ENCODE measurements around the gene MAP10. TPM values are rescaled to one million over a fixed set of nuclear protein-coding genes. Genes with fewer than 3 reads are reported as not detected.

MAP10 gene
- total and polyA plus RNA-seq, 2 experiments from 2014 or later, result 2.9 to 3.3 TPM

GRCh38 chr1:232844791-232845190 lies 39.6 kb downstream of the MAP10 start:
- H3K27me3 Mint-ChIP-seq (ENCODE audit: insufficient read depth, low read depth, poor library complexity), result peaks cover 1% of the 10 kb centered on the region
- Histone ChIP-seq H3K9me2 (ENCODE audit: insufficient read depth) (no peaks in the 10 kb centered on the region), H3K36me3 (ENCODE audit: insufficient read depth) (no peaks in the 10 kb centered on the region), H2AFZ (no peak overlapping the region), H4K20me1 (replicated peaks; ENCODE audit: insufficient read depth) (no peaks in the 10 kb centered on the region), H3K27me3 (ENCODE audit: insufficient read depth) (no peaks in the 10 kb centered on the region), H3K4me1 (ENCODE audit: insufficient read depth) (no peaks in the 10 kb centered on the region), H3K79me2 (replicated peaks; ENCODE audit: insufficient read depth) (no peaks in the 10 kb centered on the region), H3K27ac (ENCODE audit: low read depth) (no peak overlapping the region), H3K4me3 (no peak overlapping the region), H3F3A (replicated peaks; ENCODE audit: low read depth) (no peaks in the 10 kb centered on the region), H3K4me2 (no peak overlapping the region)
- H3K36me3 Mint-ChIP-seq (ENCODE audit: low read depth), result peaks cover 4% of the 10 kb centered on the region; the same call in 1 of the 3 replicates
- DNase-seq (ENCODE audit: low spot score) (no peak), ATAC-seq (no peak)
- H3K9me3 Mint-ChIP-seq, result peaks cover 20% of the 10 kb centered on the region
- H3K4me3 Mint-ChIP-seq, result no peak overlapping the region
- 0 out of 3 replicates have a peak, but pooled peaks cover 2% of the 10 kb centered on the region for H3K4me1 Mint-ChIP-seq
- no peak overlapping the region for H3K27ac Mint-ChIP-seq
- TF ChIP-seq ZNF331 (CRISPR knock-in tag; IDR thresholded peaks at IDR 0.05; ENCODE audit: low read depth) (no peak), JUNB (IDR thresholded peaks at IDR 0.05; ENCODE audit: unreplicated experiment) (no peak), NANOG (IDR thresholded peaks at IDR 0.05; ENCODE audit: borderline replicate concordance) (no peak), POLR2AphosphoS5 (IDR thresholded peaks at IDR 0.05; ENCODE audit: low read depth) (no peak), EZH2phosphoT487 (IDR thresholded peaks at IDR 0.05; ENCODE audit: unreplicated experiment) (no peak)
- TF ChIP-seq, protein P1, sequence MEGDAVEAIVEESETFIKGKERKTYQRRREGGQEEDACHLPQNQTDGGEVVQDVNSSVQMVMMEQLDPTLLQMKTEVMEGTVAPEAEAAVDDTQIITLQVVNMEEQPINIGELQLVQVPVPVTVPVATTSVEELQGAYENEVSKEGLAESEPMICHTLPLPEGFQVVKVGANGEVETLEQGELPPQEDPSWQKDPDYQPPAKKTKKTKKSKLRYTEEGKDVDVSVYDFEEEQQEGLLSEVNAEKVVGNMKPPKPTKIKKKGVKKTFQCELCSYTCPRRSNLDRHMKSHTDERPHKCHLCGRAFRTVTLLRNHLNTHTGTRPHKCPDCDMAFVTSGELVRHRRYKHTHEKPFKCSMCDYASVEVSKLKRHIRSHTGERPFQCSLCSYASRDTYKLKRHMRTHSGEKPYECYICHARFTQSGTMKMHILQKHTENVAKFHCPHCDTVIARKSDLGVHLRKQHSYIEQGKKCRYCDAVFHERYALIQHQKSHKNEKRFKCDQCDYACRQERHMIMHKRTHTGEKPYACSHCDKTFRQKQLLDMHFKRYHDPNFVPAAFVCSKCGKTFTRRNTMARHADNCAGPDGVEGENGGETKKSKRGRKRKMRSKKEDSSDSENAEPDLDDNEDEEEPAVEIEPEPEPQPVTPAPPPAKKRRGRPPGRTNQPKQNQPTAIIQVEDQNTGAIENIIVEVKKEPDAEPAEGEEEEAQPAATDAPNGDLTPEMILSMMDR (conservative IDR thresholded peaks at IDR 0.05; ENCODE audit: low read depth in 2 of 2), result no peak
- TF ChIP-seq, protein P2, sequence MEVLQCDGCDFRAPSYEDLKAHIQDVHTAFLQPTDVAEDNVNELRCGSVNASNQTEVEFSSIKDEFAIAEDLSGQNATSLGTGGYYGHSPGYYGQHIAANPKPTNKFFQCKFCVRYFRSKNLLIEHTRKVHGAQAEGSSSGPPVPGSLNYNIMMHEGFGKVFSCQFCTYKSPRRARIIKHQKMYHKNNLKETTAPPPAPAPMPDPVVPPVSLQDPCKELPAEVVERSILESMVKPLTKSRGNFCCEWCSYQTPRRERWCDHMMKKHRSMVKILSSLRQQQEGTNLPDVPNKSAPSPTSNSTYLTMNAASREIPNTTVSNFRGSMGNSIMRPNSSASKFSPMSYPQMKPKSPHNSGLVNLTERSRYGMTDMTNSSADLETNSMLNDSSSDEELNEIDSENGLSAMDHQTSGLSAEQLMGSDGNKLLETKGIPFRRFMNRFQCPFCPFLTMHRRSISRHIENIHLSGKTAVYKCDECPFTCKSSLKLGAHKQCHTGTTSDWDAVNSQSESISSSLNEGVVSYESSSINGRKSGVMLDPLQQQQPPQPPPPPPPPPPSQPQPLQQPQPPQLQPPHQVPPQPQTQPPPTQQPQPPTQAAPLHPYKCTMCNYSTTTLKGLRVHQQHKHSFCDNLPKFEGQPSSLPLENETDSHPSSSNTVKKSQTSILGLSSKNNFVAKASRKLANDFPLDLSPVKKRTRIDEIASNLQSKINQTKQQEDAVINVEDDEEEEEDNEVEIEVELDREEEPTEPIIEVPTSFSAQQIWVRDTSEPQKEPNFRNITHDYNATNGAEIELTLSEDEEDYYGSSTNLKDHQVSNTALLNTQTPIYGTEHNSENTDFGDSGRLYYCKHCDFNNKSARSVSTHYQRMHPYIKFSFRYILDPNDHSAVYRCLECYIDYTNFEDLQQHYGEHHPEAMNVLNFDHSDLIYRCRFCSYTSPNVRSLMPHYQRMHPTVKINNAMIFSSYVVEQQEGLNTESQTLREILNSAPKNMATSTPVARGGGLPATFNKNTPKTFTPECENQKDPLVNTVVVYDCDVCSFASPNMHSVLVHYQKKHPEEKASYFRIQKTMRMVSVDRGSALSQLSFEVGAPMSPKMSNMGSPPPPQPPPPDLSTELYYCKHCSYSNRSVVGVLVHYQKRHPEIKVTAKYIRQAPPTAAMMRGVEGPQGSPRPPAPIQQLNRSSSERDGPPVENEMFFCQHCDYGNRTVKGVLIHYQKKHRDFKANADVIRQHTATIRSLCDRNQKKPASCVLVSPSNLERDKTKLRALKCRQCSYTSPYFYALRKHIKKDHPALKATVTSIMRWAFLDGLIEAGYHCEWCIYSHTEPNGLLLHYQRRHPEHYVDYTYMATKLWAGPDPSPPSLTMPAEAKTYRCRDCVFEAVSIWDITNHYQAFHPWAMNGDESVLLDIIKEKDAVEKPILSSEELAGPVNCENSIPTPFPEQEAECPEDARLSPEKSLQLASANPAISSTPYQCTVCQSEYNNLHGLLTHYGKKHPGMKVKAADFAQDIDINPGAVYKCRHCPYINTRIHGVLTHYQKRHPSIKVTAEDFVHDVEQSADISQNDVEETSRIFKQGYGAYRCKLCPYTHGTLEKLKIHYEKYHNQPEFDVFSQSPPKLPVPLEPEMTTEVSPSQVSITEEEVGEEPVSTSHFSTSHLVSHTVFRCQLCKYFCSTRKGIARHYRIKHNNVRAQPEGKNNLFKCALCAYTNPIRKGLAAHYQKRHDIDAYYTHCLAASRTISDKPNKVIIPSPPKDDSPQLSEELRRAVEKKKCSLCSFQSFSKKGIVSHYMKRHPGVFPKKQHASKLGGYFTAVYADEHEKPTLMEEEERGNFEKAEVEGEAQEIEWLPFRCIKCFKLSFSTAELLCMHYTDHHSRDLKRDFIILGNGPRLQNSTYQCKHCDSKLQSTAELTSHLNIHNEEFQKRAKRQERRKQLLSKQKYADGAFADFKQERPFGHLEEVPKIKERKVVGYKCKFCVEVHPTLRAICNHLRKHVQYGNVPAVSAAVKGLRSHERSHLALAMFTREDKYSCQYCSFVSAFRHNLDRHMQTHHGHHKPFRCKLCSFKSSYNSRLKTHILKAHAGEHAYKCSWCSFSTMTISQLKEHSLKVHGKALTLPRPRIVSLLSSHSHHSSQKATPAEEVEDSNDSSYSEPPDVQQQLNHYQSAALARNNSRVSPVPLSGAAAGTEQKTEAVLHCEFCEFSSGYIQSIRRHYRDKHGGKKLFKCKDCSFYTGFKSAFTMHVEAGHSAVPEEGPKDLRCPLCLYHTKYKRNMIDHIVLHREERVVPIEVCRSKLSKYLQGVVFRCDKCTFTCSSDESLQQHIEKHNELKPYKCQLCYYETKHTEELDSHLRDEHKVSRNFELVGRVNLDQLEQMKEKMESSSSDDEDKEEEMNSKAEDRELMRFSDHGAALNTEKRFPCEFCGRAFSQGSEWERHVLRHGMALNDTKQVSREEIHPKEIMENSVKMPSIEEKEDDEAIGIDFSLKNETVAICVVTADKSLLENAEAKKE (CRISPR knock-in tag; IDR thresholded peaks at IDR 0.05), result no peak
- TF ChIP-seq, protein P3, sequence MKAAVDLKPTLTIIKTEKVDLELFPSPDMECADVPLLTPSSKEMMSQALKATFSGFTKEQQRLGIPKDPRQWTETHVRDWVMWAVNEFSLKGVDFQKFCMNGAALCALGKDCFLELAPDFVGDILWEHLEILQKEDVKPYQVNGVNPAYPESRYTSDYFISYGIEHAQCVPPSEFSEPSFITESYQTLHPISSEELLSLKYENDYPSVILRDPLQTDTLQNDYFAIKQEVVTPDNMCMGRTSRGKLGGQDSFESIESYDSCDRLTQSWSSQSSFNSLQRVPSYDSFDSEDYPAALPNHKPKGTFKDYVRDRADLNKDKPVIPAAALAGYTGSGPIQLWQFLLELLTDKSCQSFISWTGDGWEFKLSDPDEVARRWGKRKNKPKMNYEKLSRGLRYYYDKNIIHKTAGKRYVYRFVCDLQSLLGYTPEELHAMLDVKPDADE (IDR thresholded peaks at IDR 0.05), result no peak

Measured in GM23338 (cell line).